ENCODE results near the gene RIMS3. TPM values are rescaled to one million over a fixed set of nuclear protein-coding genes. Genes with fewer than 3 reads are reported as not detected.
A peak's percentile ranks its signal among the peaks of the same experiment; 100 is the strongest.
"Not testable (repeated sequence)": the region's sequence is repeated elsewhere in the genome, so short reads cannot be mapped to it uniquely, and the experiment has no call there.

Gene RIMS3
- total RNA-seq, 1 experiment from 2014 or later, result 2.9 TPM

GRCh38 chr1:40575336-40575735 is 90.1 kb downstream of the RIMS3 start:
- Histone ChIP-seq H3K4me1 (ENCODE audit: insufficient read depth, low read length) (no peaks in the 10 kb centered on the region), H3K4me2 (ENCODE audit: low read length) (no peak overlapping the region), H3F3A (ENCODE audit: low read length, unreplicated experiment) (no peaks in the 10 kb centered on the region), H3K79me2 (ENCODE audit: low read length) (no peaks in the 10 kb centered on the region), H3K27ac (ENCODE audit: low read length) (no peak overlapping the region), H3K9ac (ENCODE audit: low read length) (no peak overlapping the region), H3K4me3 (ENCODE audit: low read length) (no peak overlapping the region), H4K20me1 (ENCODE audit: low read length) (no peaks in the 10 kb centered on the region), H3K36me3 (ENCODE audit: low read depth, low read length) (no peaks in the 10 kb centered on the region), H2AFZ (ENCODE audit: low read length) (no peak overlapping the region), H3K9me2 (replicated peaks; ENCODE audit: low read length) (no peaks in the 10 kb centered on the region), H3K9me3 (ENCODE audit: low read length) (no peaks in the 10 kb centered on the region), H3K27me3 (ENCODE audit: low read length) (no peaks in the 10 kb centered on the region)
- TF ChIP-seq EZH2phosphoT487 (IDR thresholded peaks at IDR 0.05; ENCODE audit: borderline replicate concordance, low read length) (no peak), CTCF (conservative IDR thresholded peaks at IDR 0.05; ENCODE audit: low read depth, low read length) (no peak), EZH2 (IDR thresholded peaks at IDR 0.05; ENCODE audit: low read length, unreplicated experiment) (no peak)
- ChIA-PET POLR2A (ENCODE audit: unreplicated experiment) (no interaction called here), CTCF (no interaction called here)
- BruUV-seq (replicated peaks), result no TSS peak
- intact Hi-C loops (cut with micrococcal nuclease), result no loop called here
- ATAC-seq, result no peak
- DNase-seq, result no peak

- CTCF ChIA-PET; H3K4me3 ChIP-seq (ENCODE audit: low read length); H3K9ac ChIP-seq (ENCODE audit: low read length); BruUV-seq (replicated peaks); H3K27ac ChIP-seq (ENCODE audit: low read length); H3F3A ChIP-seq (ENCODE audit: low read length, unreplicated experiment); H3K27me3 ChIP-seq (ENCODE audit: low read length); H2AFZ ChIP-seq (ENCODE audit: low read length); H3K9me2 ChIP-seq (replicated peaks; ENCODE audit: low read length); H3K36me3 ChIP-seq (ENCODE audit: low read depth, low read length); H3K4me2 ChIP-seq (ENCODE audit: low read length); H4K20me1 ChIP-seq (ENCODE audit: low read length); H3K9me3 ChIP-seq (ENCODE audit: low read length); POLR2A ChIA-PET (ENCODE audit: unreplicated experiment); H3K4me1 ChIP-seq (ENCODE audit: insufficient read depth, low read length); intact Hi-C loops (cut with micrococcal nuclease); H3K79me2 ChIP-seq (ENCODE audit: low read length): not testable (repeated sequence)
- peak; percentile 45; the same call in 1 of the 2 replicates for ATAC-seq
- DNase-seq, result peak; percentile 4
Measured at GRCh38 chr1:40574805-40575204, 90.7 kb downstream of the RIMS3 start.

Other genes with a start within 250 kb of the RIMS3 start
- gene ZFP69B, start 215.2 kb downstream of the RIMS3 start, total RNA-seq (2014; rRNA removed), result 2.5 and 3.0 TPM in 2 replicates
- 0.15 TPM in 1 of 2 replicates, not detected in the other for gene ZFP69, start 188.4 kb downstream of the RIMS3 start, total RNA-seq (2014; rRNA removed)
- 6.3 and 7.4 TPM in 2 replicates for gene EXO5, start 156.9 kb downstream of the RIMS3 start, total RNA-seq (2014; rRNA removed)
- gene ZNF684, start 134.0 kb downstream of the RIMS3 start, total RNA-seq (2014; rRNA removed), result 2.1 and 6.0 TPM in 2 replicates
- 49.4 and 52.6 TPM in 2 replicates for gene NFYC, start 26.0 kb upstream of the RIMS3 start, total RNA-seq (2014; rRNA removed)
- 1.1 and 2.5 TPM in 2 replicates for gene KCNQ4, start 118.1 kb upstream of the RIMS3 start, total RNA-seq (2014; rRNA removed)
- 10.6 and 12.0 TPM in 2 replicates for gene CITED4, start 196.7 kb upstream of the RIMS3 start, total RNA-seq (2014; rRNA removed)